Astrocyte (in vitro differentiated cells and primary cell): Measurements from ENCODE around the gene C5orf63.

ENCODE experiments used
- CTCF ChIP-seq: IDR thresholded peaks from 2 replicates; pipeline ENCODE4 v1.5.1; 2011; ENCODE audit warnings: low read depth, mild to moderate bottlenecking, inconsistent platforms, low read length, moderate library complexity; ENCODE audit not compliant: insufficient read depth
- EZH2 ChIP-seq: IDR thresholded peaks from 2 replicates; pipeline ENCODE4 v1.6.1; 2012; ENCODE audit warnings: mild to moderate bottlenecking, low read length, inconsistent platforms; ENCODE audit not compliant: insufficient read depth

GRCh38 chr5:127097278-127097677, 24.0 kb upstream of the C5orf63 start:
- no peak for TF ChIP-seq CTCF
- no peak for TF ChIP-seq EZH2
